MCF 10A (cell line): ENCODE measurements around the gene TTC34. TPM values are rescaled to one million over a fixed set of nuclear protein-coding genes. Genes with fewer than 3 reads are reported as not detected.

Experiments used
- BruUV-seq: library from RNA; stranded (reverse); fragments of 400-500 nt; replicated peaks from 2 replicates; lab custom pipeline; 2021; lab: Mats Ljungman, UMichigan
- CTCF ChIA-PET: fragments of 300-600 bp; sonication (Branson Sonifier 250); formaldehyde crosslinking; extraction: SDS; loops from one replicate; lab custom pipeline; 2021; ENCODE audit warnings: antibody characterized with exemption, inconsistent platforms; lab: Yijun Ruan, JAX
- POLR2A ChIA-PET: fragments of 300-600, 350-650 bp; sonication (Branson Sonifier 250); formaldehyde crosslinking; extraction: SDS; loops from one replicate; lab custom pipeline; 2020; ENCODE audit warnings: antibody characterized with exemption, inconsistent platforms; lab: Yijun Ruan, JAX
- DNase-seq: peaks from one replicate; pipeline ENCODE4 v3.0.0-alpha.2; 2018; ENCODE audit not compliant: unreplicated experiment
- H3K27ac Mint-ChIP-seq: one replicate; pipeline ENCODE4 v1.8.0; 2022; ENCODE audit warnings: mild to moderate bottlenecking, low read depth, mixed read lengths; ENCODE audit not compliant: unreplicated experiment
- H3K27me3 Mint-ChIP-seq: one replicate; pipeline ENCODE4 v1.8.0; 2022; ENCODE audit warnings: mixed read lengths; ENCODE audit not compliant: insufficient read depth, unreplicated experiment
- H3K36me3 Mint-ChIP-seq: one replicate; pipeline ENCODE4 v1.8.0; 2022; ENCODE audit warnings: mild to moderate bottlenecking, moderate library complexity, mixed read lengths; ENCODE audit not compliant: insufficient read depth, unreplicated experiment
- H3K4me1 Mint-ChIP-seq: one replicate; pipeline ENCODE4 v1.8.0; 2022; ENCODE audit warnings: mixed read lengths; ENCODE audit not compliant: insufficient read depth, unreplicated experiment
- H3K4me3 Mint-ChIP-seq: one replicate; pipeline ENCODE4 v1.8.0; 2022; ENCODE audit warnings: mild to moderate bottlenecking, moderate library complexity, mixed read lengths; ENCODE audit not compliant: unreplicated experiment
- H3K9me3 Mint-ChIP-seq: one replicate; pipeline ENCODE4 v1.8.0; 2022; ENCODE audit warnings: mixed read lengths; ENCODE audit not compliant: unreplicated experiment
- intact Hi-C: fragments of 100-400 bp; cut with micrococcal nuclease; formaldehyde crosslinking; loops from 2 replicates; pipeline ENCODE4 v1.14.1; 2022
- total RNA-seq: library from RNA; stranded (reverse); gene quantifications from 2 replicates; pipeline ENCODE4 v1.2.3, GENCODE V29; 2022
- TF ChIP-seq, protein P1 (sequence below): fragments of 200-600 bp; IDR thresholded peaks from one replicate; pipeline ENCODE4 v1.8.0; 2022; ENCODE audit warnings: antibody characterized with exemption, mild to moderate bottlenecking; ENCODE audit not compliant: unreplicated experiment

Gene TTC34
- total RNA-seq, 1 experiment from 2014 or later, result 0.47 TPM

DNA sequence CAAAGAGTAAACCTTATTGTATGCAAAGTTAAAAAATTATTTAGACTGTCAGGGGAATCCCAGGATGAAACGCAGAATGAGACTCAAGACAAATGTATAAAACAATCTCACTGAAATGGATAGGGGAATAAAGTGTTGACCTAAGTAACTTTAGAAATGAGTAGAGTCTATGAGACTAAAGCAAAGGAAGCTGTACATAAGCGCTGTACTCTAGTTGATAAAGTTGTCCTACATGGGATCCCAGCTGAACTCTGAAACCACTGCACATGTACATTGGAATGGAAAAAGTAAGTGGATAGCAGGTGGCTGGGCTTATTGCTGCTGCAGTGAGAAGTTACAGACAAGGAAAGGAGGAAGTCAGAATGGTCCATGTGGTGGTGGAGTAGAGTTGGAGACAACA lies 187.3 kb downstream of the TTC34 start:
- ChIA-PET CTCF (interaction anchor here (0.9 kb wide), 1 partner anchor 9 kb away, joined by 3 read pairs; no protein-coding TSS in a partner anchor), POLR2A (no interaction called here)
- H3K36me3 Mint-ChIP-seq, result no peaks in the 10 kb centered on the region
- BruUV-seq, result no TSS peak
- TF ChIP-seq, protein P1, sequence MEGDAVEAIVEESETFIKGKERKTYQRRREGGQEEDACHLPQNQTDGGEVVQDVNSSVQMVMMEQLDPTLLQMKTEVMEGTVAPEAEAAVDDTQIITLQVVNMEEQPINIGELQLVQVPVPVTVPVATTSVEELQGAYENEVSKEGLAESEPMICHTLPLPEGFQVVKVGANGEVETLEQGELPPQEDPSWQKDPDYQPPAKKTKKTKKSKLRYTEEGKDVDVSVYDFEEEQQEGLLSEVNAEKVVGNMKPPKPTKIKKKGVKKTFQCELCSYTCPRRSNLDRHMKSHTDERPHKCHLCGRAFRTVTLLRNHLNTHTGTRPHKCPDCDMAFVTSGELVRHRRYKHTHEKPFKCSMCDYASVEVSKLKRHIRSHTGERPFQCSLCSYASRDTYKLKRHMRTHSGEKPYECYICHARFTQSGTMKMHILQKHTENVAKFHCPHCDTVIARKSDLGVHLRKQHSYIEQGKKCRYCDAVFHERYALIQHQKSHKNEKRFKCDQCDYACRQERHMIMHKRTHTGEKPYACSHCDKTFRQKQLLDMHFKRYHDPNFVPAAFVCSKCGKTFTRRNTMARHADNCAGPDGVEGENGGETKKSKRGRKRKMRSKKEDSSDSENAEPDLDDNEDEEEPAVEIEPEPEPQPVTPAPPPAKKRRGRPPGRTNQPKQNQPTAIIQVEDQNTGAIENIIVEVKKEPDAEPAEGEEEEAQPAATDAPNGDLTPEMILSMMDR, result no peak
- DNase-seq, result no peak
- H3K27me3 Mint-ChIP-seq, result peaks cover 23% of the 10 kb centered on the region
- no peak overlapping the region for H3K27ac Mint-ChIP-seq
- H3K4me1 Mint-ChIP-seq, result no peaks in the 10 kb centered on the region
- no peak overlapping the region for H3K4me3 Mint-ChIP-seq
- H3K9me3 Mint-ChIP-seq, result peaks cover 12% of the 10 kb centered on the region
- intact Hi-C loops, result no loop called here

DNA sequence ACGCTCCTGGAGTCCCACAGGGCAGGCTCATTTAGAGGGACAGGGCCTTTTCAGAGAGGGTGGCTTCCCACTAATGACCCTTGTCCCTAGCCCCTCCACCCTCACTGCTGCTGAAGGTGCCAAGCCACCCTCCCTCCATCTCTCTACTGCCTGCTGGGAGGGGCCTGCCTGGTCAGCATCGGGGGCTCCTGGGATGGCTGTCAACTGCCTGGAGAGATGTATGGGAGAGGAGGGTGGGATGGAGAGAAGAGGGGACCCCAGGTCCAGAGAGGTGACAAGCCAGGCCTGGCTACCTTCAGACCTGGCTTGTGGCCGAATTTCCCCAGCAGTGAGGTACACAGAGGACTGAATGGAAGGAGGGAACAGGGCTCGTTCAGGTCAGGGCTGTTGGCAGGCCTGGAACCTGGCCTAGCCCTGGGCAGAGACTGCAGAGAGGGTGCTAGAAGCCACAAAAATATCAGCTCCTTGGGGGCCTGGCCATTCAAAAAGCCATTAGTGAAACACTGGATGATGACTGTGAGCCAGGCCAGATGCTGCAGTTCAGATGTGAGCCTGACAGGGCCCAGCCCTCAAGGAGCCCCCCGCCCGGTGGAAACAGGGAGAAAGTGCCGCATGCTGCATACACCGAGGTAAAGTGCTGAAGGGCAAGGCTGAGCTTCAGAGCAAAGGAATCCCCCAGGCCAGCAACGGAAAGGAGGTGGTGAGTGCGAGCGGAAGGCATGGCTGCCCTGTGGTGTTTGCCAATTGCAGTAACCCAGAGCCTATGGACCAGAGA lies 188.7 kb downstream of the TTC34 start:
- no peak overlapping the region for H3K4me3 Mint-ChIP-seq
- no TSS peak for BruUV-seq
- H3K27me3 Mint-ChIP-seq, result peaks cover 14% of the 10 kb centered on the region
- TF ChIP-seq, protein P1, result no peak
- POLR2A ChIA-PET, result no interaction called here
- intact Hi-C loops, result no loop called here
- H3K9me3 Mint-ChIP-seq, result peaks cover 12% of the 10 kb centered on the region
- no peaks in the 10 kb centered on the region for H3K4me1 Mint-ChIP-seq
- CTCF ChIA-PET, result interaction anchor here (0.7 kb wide), 1 partner anchor 22 kb away, joined by 3 read pairs; no protein-coding TSS in a partner anchor
- no peaks in the 10 kb centered on the region for H3K36me3 Mint-ChIP-seq
- no peak overlapping the region for H3K27ac Mint-ChIP-seq
- DNase-seq, result no peak

DNA sequence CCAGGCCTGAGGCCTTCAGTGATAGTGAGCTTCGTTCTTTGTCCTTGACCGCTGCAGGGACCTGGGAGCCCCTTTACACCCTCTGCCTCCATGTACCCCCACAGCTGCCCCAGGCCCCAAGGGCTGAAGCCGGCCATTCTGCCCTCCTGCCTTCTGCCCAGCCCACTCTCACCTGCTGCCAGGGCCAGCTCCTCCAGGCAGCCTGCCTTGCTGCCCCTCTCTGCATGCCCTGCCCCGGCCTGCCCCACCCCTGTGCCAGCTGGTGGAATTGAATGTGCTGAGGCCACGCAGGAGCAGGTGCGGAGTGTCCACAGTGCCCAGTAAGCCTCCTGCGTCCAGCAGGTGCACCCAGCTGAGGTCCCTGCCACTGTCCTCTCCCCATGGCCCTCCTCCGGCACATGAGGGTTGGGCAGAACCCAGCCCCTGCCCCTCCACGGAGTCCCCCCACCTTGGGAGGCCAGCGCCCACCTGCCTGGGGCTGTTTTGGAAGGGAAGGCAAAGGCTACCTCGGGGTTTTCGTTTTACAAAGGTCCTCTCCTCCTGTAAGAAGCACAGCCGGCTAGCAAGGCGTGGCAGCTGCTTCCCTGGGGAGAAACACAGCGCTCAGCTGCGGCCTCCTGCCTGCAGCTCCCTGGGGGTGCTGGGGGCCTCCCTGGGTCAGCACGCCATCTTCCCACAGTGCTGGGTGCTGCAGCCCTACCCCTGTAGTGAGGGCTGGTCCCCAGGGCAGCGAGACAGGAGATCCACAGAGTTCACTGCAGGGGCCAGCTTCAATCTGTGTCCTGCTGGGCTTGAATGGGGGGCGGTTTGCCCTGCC lies 189.7 kb downstream of the TTC34 start:
- peaks cover 12% of the 10 kb centered on the region for H3K27me3 Mint-ChIP-seq
- ChIA-PET CTCF (no interaction called here), POLR2A (no interaction called here)
- no peak overlapping the region for H3K27ac Mint-ChIP-seq
- no TSS peak for BruUV-seq
- H3K36me3 Mint-ChIP-seq, result no peaks in the 10 kb centered on the region
- no peak for DNase-seq
- no peak overlapping the region for H3K4me3 Mint-ChIP-seq
- intact Hi-C loops, result no loop called here
- peaks cover 12% of the 10 kb centered on the region for H3K9me3 Mint-ChIP-seq
- no peaks in the 10 kb centered on the region for H3K4me1 Mint-ChIP-seq
- TF ChIP-seq, protein P1, result no peak

DNA sequence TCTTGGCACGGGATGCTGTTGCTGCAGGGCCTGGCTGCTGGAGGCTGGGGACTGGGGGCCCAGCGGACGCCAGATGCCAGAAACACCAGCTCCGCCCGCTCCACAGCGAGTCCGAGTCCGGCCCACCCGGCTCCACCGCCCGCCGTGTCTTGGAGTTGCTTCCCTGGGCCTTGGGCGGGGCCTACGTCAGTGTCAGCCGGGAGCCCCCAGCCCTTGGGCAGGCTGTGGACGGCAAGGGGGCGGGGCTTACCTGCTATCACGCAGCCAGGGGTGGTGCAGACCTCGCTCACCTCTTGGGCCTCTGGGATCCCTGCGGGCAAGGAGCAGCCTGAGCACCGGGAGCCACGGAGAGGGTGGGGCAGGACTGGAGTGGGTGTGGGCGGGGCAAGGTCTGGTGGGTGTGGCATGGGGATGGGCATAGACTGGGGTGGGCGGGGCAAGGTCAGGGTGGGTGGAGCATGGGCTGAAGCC lies 190.4 kb downstream of the TTC34 start:
- H3K27ac Mint-ChIP-seq, result no peak overlapping the region

More for the DNA sequence above, 190.4 kb downstream of the TTC34 start:
- intact Hi-C loops, result no loop called here
- TF ChIP-seq, protein P1, result no peak
- DNase-seq, result peak; percentile 16
- Mint-ChIP-seq H3K9me3 (peaks cover 12% of the 10 kb centered on the region), H3K4me1 (no peaks in the 10 kb centered on the region), H3K27me3 (peaks cover 12% of the 10 kb centered on the region), H3K36me3 (no peaks in the 10 kb centered on the region), H3K4me3 (no peak overlapping the region)
- BruUV-seq, result no TSS peak
- ChIA-PET CTCF (interaction anchor here (0.6 kb wide), 1 partner anchor 596 kb away, joined by 3 read pairs; no protein-coding TSS in a partner anchor), POLR2A (no interaction called here)
